ENCODE measurements around the gene BAMBI.

GRCh38 chr10:28664369-28664740 lies 13.0 kb upstream of the BAMBI start:
- TF ChIP-seq CTCF (IDR thresholded peaks at IDR 0.05 in 8 of 11, conservative IDR thresholded peaks at IDR 0.05 in 3 of 11) (no peak), POLR2A (IDR thresholded peaks at IDR 0.05) (no peak), POLR2AphosphoS5 (IDR thresholded peaks at IDR 0.05) (no peak)

Measured in spleen (tissue), 7 donors.